PFSK-1 (cell line): ENCODE results near the gene SMIM29.
A peak's percentile ranks its signal among the peaks of the same experiment; 100 is the strongest.

Experiments
- POLR2AphosphoS5 ChIP-seq: IDR thresholded peaks from 2 replicates; pipeline ENCODE4 v1.6.1; 2012; ENCODE audit warnings: low read depth, mild to moderate bottlenecking, control low read depth, low read length, moderate library complexity
- SIN3A ChIP-seq: IDR thresholded peaks from 2 replicates; pipeline ENCODE4 v1.6.1; 2012; ENCODE audit warnings: mild to moderate bottlenecking, low read length, moderate library complexity, borderline replicate concordance; ENCODE audit not compliant: insufficient read depth
- TAF1 ChIP-seq: IDR thresholded peaks from 2 replicates; pipeline ENCODE4 v1.6.1; 2012; ENCODE audit warnings: low read length, control low read depth, borderline replicate concordance; ENCODE audit not compliant: insufficient read depth
- TF ChIP-seq, protein P1 (sequence below), 2 experiments: IDR thresholded peaks; 2 replicates each; pipeline versions ENCODE4 v1.6.1 to v1.8.0; 2011 to 2012; ENCODE audit warnings: low read depth in 2 of 2, low read length in 2 of 2, control low read depth in 1 of 2, inconsistent platforms in 1 of 2, mild to moderate bottlenecking in 1 of 2, moderate library complexity in 1 of 2; ENCODE audit not compliant: insufficient read depth in 1 of 2

DNA sequence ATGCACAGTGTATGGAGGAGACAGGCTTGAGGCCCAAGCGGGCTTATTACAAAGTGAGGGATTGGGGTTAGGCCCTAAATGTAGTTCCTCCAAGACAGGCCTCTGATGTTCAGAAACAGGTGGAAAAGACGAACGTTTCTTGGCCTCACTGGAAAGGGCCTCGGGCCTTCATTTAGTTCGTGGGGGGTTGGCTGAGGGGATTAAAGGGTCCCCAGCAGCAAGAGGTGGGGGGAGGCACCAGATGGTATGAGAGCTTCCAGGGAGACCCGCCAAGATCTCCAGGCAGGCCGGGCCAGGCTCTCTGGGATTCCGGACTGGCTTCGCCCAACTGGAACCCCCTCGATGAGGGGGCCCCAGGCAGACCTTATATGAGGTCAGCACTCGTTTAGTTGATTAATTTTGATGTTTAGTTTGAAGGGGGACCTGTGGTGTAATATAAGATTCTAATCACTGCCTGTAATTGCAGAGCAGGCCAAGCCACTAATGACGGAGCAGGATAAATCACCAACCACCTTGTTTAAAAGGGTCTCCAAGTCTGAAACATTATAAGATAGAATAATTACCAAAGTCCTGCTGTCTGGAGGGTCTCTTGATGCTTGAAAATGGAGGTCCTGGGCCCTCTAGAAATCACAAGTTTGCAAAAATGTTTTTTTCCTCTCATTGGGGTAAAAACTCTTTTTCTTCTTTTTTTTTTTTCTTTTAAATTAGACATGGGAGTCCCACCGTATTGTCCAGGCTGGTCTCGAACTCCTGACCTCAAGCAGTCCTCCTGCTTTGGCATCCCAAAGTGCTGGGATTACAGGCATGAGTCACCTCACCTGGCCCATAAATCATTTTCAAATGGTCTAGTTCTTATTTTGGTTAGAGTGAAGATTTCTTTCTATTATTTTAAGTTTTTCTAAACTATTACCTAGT lies 10.0 kb downstream of the SMIM29 start:
- TF ChIP-seq POLR2AphosphoS5 = 0 out of 2 replicates have a peak, but pooled peaks have one; percentile 5
- TF ChIP-seq TAF1 = no peak
- TF ChIP-seq, protein P1, sequence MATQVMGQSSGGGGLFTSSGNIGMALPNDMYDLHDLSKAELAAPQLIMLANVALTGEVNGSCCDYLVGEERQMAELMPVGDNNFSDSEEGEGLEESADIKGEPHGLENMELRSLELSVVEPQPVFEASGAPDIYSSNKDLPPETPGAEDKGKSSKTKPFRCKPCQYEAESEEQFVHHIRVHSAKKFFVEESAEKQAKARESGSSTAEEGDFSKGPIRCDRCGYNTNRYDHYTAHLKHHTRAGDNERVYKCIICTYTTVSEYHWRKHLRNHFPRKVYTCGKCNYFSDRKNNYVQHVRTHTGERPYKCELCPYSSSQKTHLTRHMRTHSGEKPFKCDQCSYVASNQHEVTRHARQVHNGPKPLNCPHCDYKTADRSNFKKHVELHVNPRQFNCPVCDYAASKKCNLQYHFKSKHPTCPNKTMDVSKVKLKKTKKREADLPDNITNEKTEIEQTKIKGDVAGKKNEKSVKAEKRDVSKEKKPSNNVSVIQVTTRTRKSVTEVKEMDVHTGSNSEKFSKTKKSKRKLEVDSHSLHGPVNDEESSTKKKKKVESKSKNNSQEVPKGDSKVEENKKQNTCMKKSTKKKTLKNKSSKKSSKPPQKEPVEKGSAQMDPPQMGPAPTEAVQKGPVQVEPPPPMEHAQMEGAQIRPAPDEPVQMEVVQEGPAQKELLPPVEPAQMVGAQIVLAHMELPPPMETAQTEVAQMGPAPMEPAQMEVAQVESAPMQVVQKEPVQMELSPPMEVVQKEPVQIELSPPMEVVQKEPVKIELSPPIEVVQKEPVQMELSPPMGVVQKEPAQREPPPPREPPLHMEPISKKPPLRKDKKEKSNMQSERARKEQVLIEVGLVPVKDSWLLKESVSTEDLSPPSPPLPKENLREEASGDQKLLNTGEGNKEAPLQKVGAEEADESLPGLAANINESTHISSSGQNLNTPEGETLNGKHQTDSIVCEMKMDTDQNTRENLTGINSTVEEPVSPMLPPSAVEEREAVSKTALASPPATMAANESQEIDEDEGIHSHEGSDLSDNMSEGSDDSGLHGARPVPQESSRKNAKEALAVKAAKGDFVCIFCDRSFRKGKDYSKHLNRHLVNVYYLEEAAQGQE (IDR thresholded peaks at IDR 0.05; ENCODE audit: insufficient read depth in 1 of 2, low read depth in 2 of 2, low read length in 2 of 2) = no peak
- no peak for TF ChIP-seq SIN3A
